Gastrocnemius medialis (tissue), 4 donors: ENCODE data around the gene CUX1. TPM values are rescaled to one million over a fixed set of nuclear protein-coding genes. Genes with fewer than 3 reads are reported as not detected.
"Not testable (repeated sequence)": the region's sequence is repeated elsewhere in the genome, so short reads cannot be mapped to it uniquely, and the experiment has no call there.

ENCODE experiments used
- ATAC-seq, 2 donors: fragments of 150-250 bp; one replicate each; pipeline ENCODE4 v1.9.1; 2016
- DNase-seq, 2 donors: peaks; one replicate each; pipeline ENCODE4 v3.0.0-alpha.2; 2019
- H3K27ac ChIP-seq, 4 donors: fragments of 200-600 bp; sonication (generic); 1 replicate in 1 of 4; 2 replicates in 3 of 4; pipeline ENCODE4 v1.5.1; 2016 to 2018; ENCODE audit warnings: mild to moderate bottlenecking in 2 of 4, moderate library complexity in 1 of 4
- H3K27me3 ChIP-seq, 3 donors: fragments of 200-600 bp; sonication (generic) in 2 of 3; 1 replicate in 1 of 3; 2 replicates in 2 of 3; pipeline versions ENCODE4 v1.5.1 to v1.6.0; 2016 to 2019; ENCODE audit warnings: mild to moderate bottlenecking in 1 of 3, moderate library complexity in 1 of 3
- H3K36me3 ChIP-seq, 2 donors: fragments of 200-600 bp; sonication (generic) in 1 of 2; one replicate each; pipeline ENCODE4 v1.5.1; 2017 to 2018
- H3K4me1 ChIP-seq, 2 donors: fragments of 200-600 bp; sonication (generic) in 1 of 2; one replicate each; pipeline ENCODE4 v1.5.1; 2016 to 2017; ENCODE audit warnings: mild to moderate bottlenecking in 2 of 2
- H3K4me3 ChIP-seq, 4 donors: fragments of 200-600 bp; sonication (generic) in 3 of 4; 1 replicate in 1 of 4; 2 replicates in 3 of 4; pipeline ENCODE4 v1.5.1; 2016 to 2019; ENCODE audit warnings: mild to moderate bottlenecking in 2 of 4
- H3K9me3 ChIP-seq, 3 donors: fragments of 200-600 bp; sonication (generic) in 2 of 3; 1 replicate in 1 of 3; 2 replicates in 2 of 3; pipeline ENCODE4 v1.5.1; 2016 to 2019
- POLR2A ChIP-seq, 2 donors: fragments of 450-650 bp; IDR thresholded peaks; one replicate each; pipeline ENCODE4 v1.6.1; 2017; ENCODE audit warnings: antibody characterized with exemption in 2 of 2, mild to moderate bottlenecking in 2 of 2, moderate library complexity in 2 of 2
- in situ Hi-C, 4 donors: fragments of 200-750 bp; cut with MboI; loops; one replicate each; pipeline versions ENCODE4 v1.15.0 to v1.8.0; 2017; ENCODE audit warnings: low sequenced_read_pairs in 4 of 4
- intact Hi-C: fragments of 100-400 bp; cut with DNase I; formaldehyde crosslinking; loops from one replicate; pipeline ENCODE4 v1.15.1; 2023; ENCODE audit warnings: low total_unique reads
- total RNA-seq, 4 donors: library from RNA; depleted of rRNA; stranded (reverse); fragments of >200 nt; gene quantifications; one replicate each; pipeline versions ENCODE4 v1.1.0 to v1.2.3, GENCODE V29; 2016
- TF ChIP-seq, protein P1 (sequence below), 5 experiments: fragments of 450-650 bp in 3 of 5; fragments of 200-600 bp in 2 of 5; sonication (generic) in 2 of 5; IDR thresholded peaks in 4 of 5; conservative IDR thresholded peaks in 1 of 5; 1 replicate in 4 of 5; 2 replicates in 1 of 5; pipeline ENCODE4 v1.5.1; 2016 to 2019; ENCODE audit warnings: antibody characterized with exemption in 5 of 5, mild to moderate bottlenecking in 3 of 5, moderate library complexity in 3 of 5

Gene CUX1
- total RNA-seq, 4 donors from 2014 or later, result 44.1 to 57.9 (median 54.9) TPM

DNA sequence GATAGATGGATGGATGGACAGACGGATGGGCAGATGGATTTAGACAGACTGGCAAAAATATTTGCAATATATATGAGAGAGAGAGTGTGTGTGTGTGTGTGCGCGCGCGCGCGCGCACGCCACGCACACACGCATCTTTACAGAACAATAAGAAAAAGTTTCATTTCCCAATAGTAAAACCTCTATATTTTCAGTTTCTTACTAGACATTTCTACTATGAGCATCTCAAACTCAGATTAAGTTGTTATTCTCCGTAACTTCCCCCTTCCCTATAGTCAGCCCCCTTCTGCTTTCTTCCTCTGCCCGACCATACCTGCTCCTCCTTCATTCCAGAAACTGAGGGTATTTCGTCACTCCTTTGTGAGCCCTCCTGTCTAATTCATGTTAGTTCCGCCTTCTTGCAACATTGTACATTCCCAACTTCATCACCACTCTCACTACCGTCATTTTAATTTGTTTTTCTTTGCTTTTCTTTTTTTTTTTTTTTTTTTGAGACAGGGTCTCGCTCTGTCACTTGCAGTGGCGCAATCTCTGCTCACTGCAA, 314.9 kb downstream of the CUX1 start:
- no peaks in the 10 kb centered on the region for H3K9me3 ChIP-seq
- H3K4me3 ChIP-seq, result no peak overlapping the region
- DNase-seq, result no peak
- TF ChIP-seq, protein P1, sequence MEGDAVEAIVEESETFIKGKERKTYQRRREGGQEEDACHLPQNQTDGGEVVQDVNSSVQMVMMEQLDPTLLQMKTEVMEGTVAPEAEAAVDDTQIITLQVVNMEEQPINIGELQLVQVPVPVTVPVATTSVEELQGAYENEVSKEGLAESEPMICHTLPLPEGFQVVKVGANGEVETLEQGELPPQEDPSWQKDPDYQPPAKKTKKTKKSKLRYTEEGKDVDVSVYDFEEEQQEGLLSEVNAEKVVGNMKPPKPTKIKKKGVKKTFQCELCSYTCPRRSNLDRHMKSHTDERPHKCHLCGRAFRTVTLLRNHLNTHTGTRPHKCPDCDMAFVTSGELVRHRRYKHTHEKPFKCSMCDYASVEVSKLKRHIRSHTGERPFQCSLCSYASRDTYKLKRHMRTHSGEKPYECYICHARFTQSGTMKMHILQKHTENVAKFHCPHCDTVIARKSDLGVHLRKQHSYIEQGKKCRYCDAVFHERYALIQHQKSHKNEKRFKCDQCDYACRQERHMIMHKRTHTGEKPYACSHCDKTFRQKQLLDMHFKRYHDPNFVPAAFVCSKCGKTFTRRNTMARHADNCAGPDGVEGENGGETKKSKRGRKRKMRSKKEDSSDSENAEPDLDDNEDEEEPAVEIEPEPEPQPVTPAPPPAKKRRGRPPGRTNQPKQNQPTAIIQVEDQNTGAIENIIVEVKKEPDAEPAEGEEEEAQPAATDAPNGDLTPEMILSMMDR (IDR thresholded peaks at IDR 0.05 in 4 of 5, conservative IDR thresholded peaks at IDR 0.05 in 1 of 5), result no peak
- TF ChIP-seq POLR2A (IDR thresholded peaks at IDR 0.05), result no peak
- in situ Hi-C loops (no loop called here), intact Hi-C loops (no loop called here)
- peak in 1 of 2 donors; percentile 18 for ATAC-seq
- no peaks in the 10 kb centered on the region for H3K36me3 ChIP-seq
- H3K27ac ChIP-seq, result no peak overlapping the region
- no peaks in the 10 kb centered on the region for H3K27me3 ChIP-seq
- no peaks in the 10 kb centered on the region for H3K4me1 ChIP-seq

DNA sequence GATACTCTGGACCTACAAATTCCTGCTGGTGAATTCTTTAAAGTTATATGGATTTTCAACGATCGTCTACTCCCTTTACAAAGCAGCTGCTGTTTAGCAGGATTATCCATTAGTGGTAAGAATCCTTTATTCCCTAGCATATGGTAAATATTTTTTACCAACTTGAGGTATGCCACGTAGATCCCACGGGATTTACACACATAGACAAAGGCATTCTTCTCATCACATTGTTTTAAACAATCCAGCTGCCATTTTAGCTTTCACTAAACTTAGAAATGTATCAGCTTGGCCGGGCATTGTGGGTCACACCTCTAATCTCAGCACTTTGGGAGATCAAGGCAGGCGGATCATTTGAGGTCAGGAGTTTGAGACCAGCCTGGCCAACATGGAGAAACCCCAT, 321.2 kb downstream of the CUX1 start:
- DNase-seq, result no peak
- no peak for TF ChIP-seq POLR2A (IDR thresholded peaks at IDR 0.05)
- TF ChIP-seq, protein P1 (IDR thresholded peaks at IDR 0.05 in 4 of 5, conservative IDR thresholded peaks at IDR 0.05 in 1 of 5), result no peak
- Histone ChIP-seq H3K4me3 (no peak overlapping the region), H3K9me3 (no peaks in the 10 kb centered on the region), H3K27me3 (no peaks in the 10 kb centered on the region), H3K36me3 (no peaks in the 10 kb centered on the region), H3K27ac (no peak overlapping the region), H3K4me1 (no peaks in the 10 kb centered on the region)
- no peak for ATAC-seq
- in situ Hi-C loops (no loop called here), intact Hi-C loops (no loop called here)

DNA sequence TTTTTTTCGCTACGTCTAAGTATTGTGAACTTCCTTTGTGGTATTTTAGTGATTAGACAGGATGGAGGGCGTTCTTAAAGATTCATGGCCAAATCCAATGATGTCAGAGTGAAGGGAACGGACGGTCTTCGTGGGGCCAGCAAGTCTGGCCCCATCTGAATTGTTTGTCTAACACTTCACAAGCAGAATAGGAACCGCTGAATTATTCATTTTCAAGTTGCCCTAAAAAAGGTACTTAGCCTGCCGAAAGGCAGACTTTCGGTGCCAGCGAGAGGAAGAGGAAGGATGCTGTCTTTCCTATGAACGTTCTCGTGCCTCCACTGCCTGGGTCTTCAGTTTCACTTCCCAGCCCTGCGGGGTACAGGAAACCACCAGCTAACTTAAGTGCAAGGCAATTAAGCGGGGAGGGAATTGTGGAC, 323.5 kb downstream of the CUX1 start:
- intact Hi-C loops (loop anchor here (10.0 kb wide), 1 partner anchor 256 kb away; no protein-coding TSS in a partner anchor), in situ Hi-C loops (no loop called here)
- Histone ChIP-seq H3K9me3 (no peaks in the 10 kb centered on the region), H3K27ac (no peak overlapping the region), H3K4me3 (no peak overlapping the region), H3K4me1 (peaks cover 0 to 6% of the 10 kb centered on the region in 2 donors), H3K36me3 (no peaks in the 10 kb centered on the region), H3K27me3 (no peaks in the 10 kb centered on the region)
- TF ChIP-seq POLR2A (IDR thresholded peaks at IDR 0.05), result no peak
- TF ChIP-seq, protein P1 (IDR thresholded peaks at IDR 0.05 in 4 of 5, conservative IDR thresholded peaks at IDR 0.05 in 1 of 5), result no peak
- DNase-seq (no peak), ATAC-seq (no peak)

DNA sequence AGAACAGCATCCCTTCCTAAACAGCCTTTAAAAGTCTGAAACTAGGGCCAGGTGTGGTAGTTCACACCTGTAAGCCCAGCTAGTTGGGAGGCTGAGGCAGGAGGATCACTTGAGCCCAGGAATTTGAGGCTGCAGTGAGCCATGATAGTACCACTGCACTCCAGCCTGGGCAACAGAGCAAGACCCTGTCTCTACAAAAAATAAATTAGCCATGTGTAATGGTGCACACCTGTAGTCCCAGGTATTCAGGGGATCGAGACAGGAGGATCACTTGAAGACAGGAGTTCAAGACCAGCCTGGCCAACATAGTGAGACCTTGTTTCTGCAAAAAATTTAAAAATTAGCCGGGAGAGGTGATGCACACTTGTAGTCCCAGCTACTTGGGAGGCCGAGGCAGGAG, 325.0 kb downstream of the CUX1 start:
- H3K27me3 ChIP-seq, H3K9me3 ChIP-seq, H3K4me3 ChIP-seq, in situ Hi-C loops, ATAC-seq, H3K27ac ChIP-seq, DNase-seq, H3K36me3 ChIP-seq: not testable (repeated sequence)
- intact Hi-C loops, result loop anchor here (10.0 kb wide), 1 partner anchor 258 kb away; no protein-coding TSS in a partner anchor
- peaks cover 12 to 18% of the 10 kb centered on the region in 2 donors for H3K4me1 ChIP-seq

DNA sequence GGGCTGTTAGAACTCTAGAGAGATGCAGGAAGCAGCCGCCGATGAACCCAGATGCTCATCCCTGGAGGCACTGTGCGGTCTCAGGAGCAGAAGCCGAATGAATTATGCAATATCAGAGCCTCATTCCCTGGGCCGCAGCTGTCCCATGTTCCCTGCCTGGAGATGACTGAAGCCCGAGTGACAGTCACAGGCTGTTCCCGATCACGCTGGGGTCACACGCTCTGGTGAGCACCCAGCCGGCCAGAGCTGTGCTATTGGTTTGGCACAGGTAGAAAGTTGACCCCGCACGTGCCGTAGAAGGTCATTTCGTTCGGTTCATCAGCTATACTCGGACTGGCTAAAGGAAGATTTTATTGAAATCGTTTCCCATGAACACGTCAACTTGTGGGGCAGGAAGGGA, 328.7 kb downstream of the CUX1 start:
- peak overlapping the region in 3 of 4 donors; percentile 8 to 30 (median 24) for H3K4me3 ChIP-seq
- TF ChIP-seq POLR2A (IDR thresholded peaks at IDR 0.05), result peak; percentile 39 to 49
- TF ChIP-seq, protein P1 (IDR thresholded peaks at IDR 0.05 in 4 of 5, conservative IDR thresholded peaks at IDR 0.05 in 1 of 5), result peak in 1 of 5 experiments; percentile 50
- H3K36me3 ChIP-seq, result no peaks in the 10 kb centered on the region
- peak; percentile 89 to 90 for ATAC-seq
- DNase-seq, result peak; percentile 98
- intact Hi-C loops (loop anchor here (5.0 to 10.0 kb wide), 4 partner anchors 174 to 289 kb away; no protein-coding TSS in a partner anchor), in situ Hi-C loops (no loop called here)
- peaks cover 14 to 24% of the 10 kb centered on the region in 2 donors for H3K4me1 ChIP-seq
- no peaks in the 10 kb centered on the region for H3K9me3 ChIP-seq
- H3K27me3 ChIP-seq, result no peaks in the 10 kb centered on the region
- H3K27ac ChIP-seq, result peak overlapping the region; percentile 95 to 99 (median 97)
